ENCODE data around the gene CYB5R3. TPM values are rescaled to one million over a fixed set of nuclear protein-coding genes. Genes with fewer than 3 reads are reported as not detected.

The CYB5R3 gene
- total RNA-seq, 1 experiment from 2014 or later: 130 TPM

DNA sequence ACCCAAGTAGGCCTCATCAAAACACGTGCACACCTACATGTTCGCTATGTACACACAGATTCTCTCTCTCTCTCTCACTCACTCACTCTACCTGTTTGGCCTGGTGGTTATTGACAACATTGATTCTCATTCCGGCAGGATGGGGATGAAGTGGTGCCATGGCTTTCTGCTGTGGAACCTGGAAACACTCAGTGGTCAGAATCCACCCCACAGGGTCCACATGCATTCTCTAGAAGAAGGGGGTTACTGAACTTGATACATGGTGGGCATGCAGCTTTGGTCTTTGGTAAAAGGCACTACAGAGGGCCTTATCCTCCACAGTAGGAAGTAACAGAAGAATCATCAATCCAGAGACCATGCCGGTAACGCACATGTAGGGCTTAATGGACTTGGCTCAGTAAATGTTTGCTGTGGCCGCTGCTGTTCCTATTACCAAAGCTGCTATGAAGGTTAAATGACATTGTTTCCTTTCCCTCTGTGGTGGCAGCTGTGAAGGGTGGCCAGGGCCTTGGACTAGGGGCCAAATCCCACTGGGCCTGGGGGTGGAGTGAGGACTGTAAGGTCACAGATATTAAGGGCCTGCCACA, 47.2 kb downstream of the CYB5R3 start:
- no peak overlapping the region for H3K4me3 ChIP-seq (ENCODE audit: low read depth, low read length)
- no peak for DNase-seq
- CTCF ChIA-PET: no interaction called here
- peaks cover 4% of the 10 kb centered on the region for H3K36me3 ChIP-seq (ENCODE audit: control insufficient read depth, insufficient read depth, low read length)
- Mint-ChIP-seq H3K9me3 (ENCODE audit: unreplicated experiment) (no peaks in the 10 kb centered on the region), H3K4me3 (ENCODE audit: unreplicated experiment) (no peak overlapping the region), H3K4me1 (ENCODE audit: low read depth, unreplicated experiment) (no peaks in the 10 kb centered on the region), H3K36me3 (ENCODE audit: insufficient read depth, unreplicated experiment) (peaks cover 78% of the 10 kb centered on the region), H3K27ac (ENCODE audit: unreplicated experiment) (no peak overlapping the region), H3K27me3 (ENCODE audit: insufficient read depth, unreplicated experiment) (no peaks in the 10 kb centered on the region)
- POLR2A ChIA-PET: no interaction called here
- no peaks in the 10 kb centered on the region for H3K9me3 ChIP-seq
- TF ChIP-seq, protein P1, sequence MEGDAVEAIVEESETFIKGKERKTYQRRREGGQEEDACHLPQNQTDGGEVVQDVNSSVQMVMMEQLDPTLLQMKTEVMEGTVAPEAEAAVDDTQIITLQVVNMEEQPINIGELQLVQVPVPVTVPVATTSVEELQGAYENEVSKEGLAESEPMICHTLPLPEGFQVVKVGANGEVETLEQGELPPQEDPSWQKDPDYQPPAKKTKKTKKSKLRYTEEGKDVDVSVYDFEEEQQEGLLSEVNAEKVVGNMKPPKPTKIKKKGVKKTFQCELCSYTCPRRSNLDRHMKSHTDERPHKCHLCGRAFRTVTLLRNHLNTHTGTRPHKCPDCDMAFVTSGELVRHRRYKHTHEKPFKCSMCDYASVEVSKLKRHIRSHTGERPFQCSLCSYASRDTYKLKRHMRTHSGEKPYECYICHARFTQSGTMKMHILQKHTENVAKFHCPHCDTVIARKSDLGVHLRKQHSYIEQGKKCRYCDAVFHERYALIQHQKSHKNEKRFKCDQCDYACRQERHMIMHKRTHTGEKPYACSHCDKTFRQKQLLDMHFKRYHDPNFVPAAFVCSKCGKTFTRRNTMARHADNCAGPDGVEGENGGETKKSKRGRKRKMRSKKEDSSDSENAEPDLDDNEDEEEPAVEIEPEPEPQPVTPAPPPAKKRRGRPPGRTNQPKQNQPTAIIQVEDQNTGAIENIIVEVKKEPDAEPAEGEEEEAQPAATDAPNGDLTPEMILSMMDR (IDR thresholded peaks at IDR 0.05; ENCODE audit: insufficient read depth in 1 of 2, low read depth in 1 of 2, low read length in 1 of 2, severe bottlenecking in 1 of 2, unreplicated experiment in 1 of 2): no peak
- no peaks in the 10 kb centered on the region for H3K4me1 ChIP-seq
- no TSS peak for BruUV-seq (replicated peaks)
- intact Hi-C loops (cut with micrococcal nuclease; ENCODE audit: unreplicated experiment): no loop called here
- no peaks in the 10 kb centered on the region for H3K27me3 ChIP-seq (replicated peaks; ENCODE audit: control insufficient read depth, insufficient read depth, low read length)

DNA sequence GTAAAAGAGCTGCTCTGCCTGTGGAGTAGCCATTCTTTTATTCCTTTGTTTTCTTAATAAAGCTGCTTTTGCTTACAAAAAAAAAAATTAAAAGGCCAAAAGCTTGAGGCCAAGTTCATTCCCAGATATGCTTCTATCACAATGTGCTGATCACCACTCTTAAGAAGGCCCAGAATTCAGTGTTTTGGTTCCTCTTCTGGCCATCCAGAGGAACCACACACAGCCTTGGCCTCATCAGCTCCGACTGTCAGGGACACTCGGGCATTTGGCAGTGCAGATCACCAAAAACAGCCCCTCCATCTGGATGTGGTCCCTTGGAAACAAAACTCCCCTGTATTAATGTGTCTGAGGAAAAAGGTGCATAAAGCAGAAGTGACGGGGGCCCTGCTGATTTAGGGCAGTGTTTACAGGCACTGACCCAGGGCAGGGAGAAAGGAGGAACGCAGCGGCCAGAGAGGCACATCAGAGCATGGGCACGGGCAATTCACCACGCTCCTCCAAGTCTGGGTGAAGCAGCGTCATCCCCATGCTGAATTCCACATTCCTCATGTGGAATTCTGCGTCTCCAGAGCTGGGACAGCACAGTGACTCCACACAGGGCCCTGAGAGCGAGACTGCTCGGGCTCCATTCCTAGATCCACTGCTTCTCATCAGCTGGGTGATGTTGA, 52.2 kb downstream of the CYB5R3 start:
- intact Hi-C loops (cut with micrococcal nuclease; ENCODE audit: unreplicated experiment): no loop called here
- Mint-ChIP-seq H3K4me3 (ENCODE audit: unreplicated experiment) (no peak overlapping the region), H3K36me3 (ENCODE audit: insufficient read depth, unreplicated experiment) (peaks cover 81% of the 10 kb centered on the region), H3K9me3 (ENCODE audit: unreplicated experiment) (no peaks in the 10 kb centered on the region), H3K4me1 (ENCODE audit: low read depth, unreplicated experiment) (no peaks in the 10 kb centered on the region), H3K27me3 (ENCODE audit: insufficient read depth, unreplicated experiment) (no peaks in the 10 kb centered on the region), H3K27ac (ENCODE audit: unreplicated experiment) (no peak overlapping the region)
- POLR2A ChIA-PET: no interaction called here
- Histone ChIP-seq H3K9me3 (no peaks in the 10 kb centered on the region), H3K4me3 (ENCODE audit: low read depth, low read length) (no peak overlapping the region), H3K27me3 (replicated peaks; ENCODE audit: control insufficient read depth, insufficient read depth, low read length) (no peaks in the 10 kb centered on the region), H3K4me1 (no peaks in the 10 kb centered on the region), H3K36me3 (ENCODE audit: control insufficient read depth, insufficient read depth, low read length) (peaks cover 4% of the 10 kb centered on the region)
- no peak for DNase-seq
- TF ChIP-seq, protein P1 (IDR thresholded peaks at IDR 0.05; ENCODE audit: insufficient read depth in 1 of 2, low read depth in 1 of 2, low read length in 1 of 2, severe bottlenecking in 1 of 2, unreplicated experiment in 1 of 2): no peak
- BruUV-seq (replicated peaks): no TSS peak
- CTCF ChIA-PET: interaction anchor here (1.2 kb wide), 1 partner anchor 29 kb away, joined by 10 read pairs; no protein-coding TSS in a partner anchor

DNA sequence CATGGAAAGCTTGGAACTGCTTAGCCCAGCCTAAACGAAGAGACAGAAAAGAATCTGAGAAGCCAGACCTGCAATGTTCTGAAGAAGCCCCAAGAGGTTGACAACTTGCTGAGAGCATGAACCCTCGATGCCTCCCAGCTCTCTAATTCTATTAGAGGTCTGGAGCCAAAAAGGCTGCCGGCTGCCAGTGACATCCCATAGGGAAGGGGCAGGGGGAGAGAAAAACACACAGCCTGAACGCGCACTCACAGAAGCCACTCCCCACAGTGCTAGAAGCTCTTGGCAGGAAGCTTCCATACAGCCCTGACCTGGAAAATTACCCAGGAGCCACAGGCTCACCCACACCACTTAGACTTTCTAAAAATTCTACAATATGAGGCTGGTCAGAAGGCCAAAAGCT, 52.9 kb downstream of the CYB5R3 start:
- no peaks in the 10 kb centered on the region for H3K9me3 ChIP-seq
- peaks cover 75% of the 10 kb centered on the region for H3K36me3 Mint-ChIP-seq (ENCODE audit: insufficient read depth, unreplicated experiment)
- H3K4me3 Mint-ChIP-seq (ENCODE audit: unreplicated experiment): no peak overlapping the region
- no peaks in the 10 kb centered on the region for H3K27me3 Mint-ChIP-seq (ENCODE audit: insufficient read depth, unreplicated experiment)
- no peak overlapping the region for H3K27ac Mint-ChIP-seq (ENCODE audit: unreplicated experiment)
- ChIA-PET CTCF (no interaction called here), POLR2A (no interaction called here)
- TF ChIP-seq, protein P1 (IDR thresholded peaks at IDR 0.05; ENCODE audit: insufficient read depth in 1 of 2, low read depth in 1 of 2, low read length in 1 of 2, severe bottlenecking in 1 of 2, unreplicated experiment in 1 of 2): no peak
- no peak overlapping the region for H3K4me3 ChIP-seq (ENCODE audit: low read depth, low read length)
- intact Hi-C loops (cut with micrococcal nuclease; ENCODE audit: unreplicated experiment): no loop called here
- no peaks in the 10 kb centered on the region for H3K27me3 ChIP-seq (replicated peaks; ENCODE audit: control insufficient read depth, insufficient read depth, low read length)
- peaks cover 5% of the 10 kb centered on the region for H3K36me3 ChIP-seq (ENCODE audit: control insufficient read depth, insufficient read depth, low read length)
- no peaks in the 10 kb centered on the region for H3K4me1 ChIP-seq
- no peak for DNase-seq
- no peaks in the 10 kb centered on the region for H3K4me1 Mint-ChIP-seq (ENCODE audit: low read depth, unreplicated experiment)
- no TSS peak for BruUV-seq (replicated peaks)
- H3K9me3 Mint-ChIP-seq (ENCODE audit: unreplicated experiment): no peaks in the 10 kb centered on the region
